G401 (cell line): ENCODE data around the gene CLASP2. TPM values are rescaled to one million over a fixed set of nuclear protein-coding genes. Genes with fewer than 3 reads are reported as not detected.

Source experiments
- DNase-seq: peaks from one replicate; pipeline ENCODE4 v3.0.0-alpha.2; 2015; ENCODE audit warnings: low spot score
- in situ Hi-C: cut with HindIII; loops from 2 replicates; pipeline ENCODE4 v1.10.0; 2016; ENCODE audit warnings: low sequenced_read_pairs, mixed read lengths
- total RNA-seq: library from RNA; depleted of rRNA; stranded (reverse); fragments of >200 nt; shearing (Covaris generic); gene quantifications from 2 replicates; pipeline ENCODE4 v1.2.3, GENCODE V29; 2014

Gene CLASP2
- total RNA-seq, 1 experiment from 2014 or later, result 65.5 TPM

DNA sequence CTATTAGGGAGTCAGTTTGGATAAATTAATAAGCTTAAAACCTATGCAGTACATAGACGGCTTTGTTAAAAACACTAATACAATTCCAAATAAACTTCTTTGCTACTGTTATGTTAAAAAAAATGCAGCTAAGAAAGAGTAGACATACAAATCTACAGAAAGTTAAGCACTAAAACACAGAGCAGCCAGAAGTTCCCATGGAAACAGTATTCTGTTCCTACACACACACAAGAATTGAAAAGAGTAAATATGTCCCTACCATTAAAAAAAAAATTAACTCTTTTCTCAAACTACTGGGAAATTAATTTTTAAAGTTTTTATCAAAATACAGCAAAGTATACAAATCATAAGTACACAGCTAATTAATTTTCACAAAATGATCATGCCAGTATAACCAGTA, 71.6 kb downstream of the CLASP2 start:
- in situ Hi-C loops, result loop anchor here (25.0 kb wide), 1 partner anchor 141 kb away; the partner anchor contains the start of gene PDCD6IP
- no peak for DNase-seq

- DNase-seq, result peak; percentile 90
These were observed 72.9 kb downstream of the CLASP2 start for GRCh38 chr3:33645060-33645647.

DNA sequence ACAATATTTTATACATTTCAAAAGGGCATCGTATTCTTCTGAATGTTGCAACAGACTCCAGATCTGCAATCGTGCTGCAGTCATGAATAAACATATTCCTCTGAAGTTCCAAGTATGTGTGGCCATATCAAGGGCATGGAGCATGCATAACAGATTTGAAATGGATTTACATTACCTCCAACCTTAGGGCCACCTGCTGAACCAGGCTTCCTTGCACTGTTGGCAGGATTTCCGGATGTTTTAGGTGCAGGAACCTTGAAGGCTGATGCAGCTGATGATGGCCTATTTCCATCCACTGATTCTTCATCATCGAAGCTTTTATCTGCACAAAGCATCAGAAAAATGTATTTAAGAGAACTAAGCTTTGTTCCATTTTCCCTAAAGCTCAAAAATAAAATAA, 73.5 kb downstream of the CLASP2 start:
- DNase-seq, result peak; percentile 61
- in situ Hi-C loops, result loop anchor here (25.0 kb wide), 1 partner anchor 143 kb away; the partner anchor contains the start of gene PDCD6IP

More at GRCh38 chr3:33645060-33645647, 72.9 kb downstream of the CLASP2 start:
- in situ Hi-C loops, result loop anchor here (25.0 kb wide), 1 partner anchor 142 kb away; the partner anchor contains the start of gene PDCD6IP

- in situ Hi-C loops, result loop anchor here (25.0 kb wide), 1 partner anchor 144 kb away; the partner anchor contains the start of gene PDCD6IP
- no peak for DNase-seq
These were observed 75.2 kb downstream of the CLASP2 start for GRCh38 chr3:33642806-33643205.

GRCh38 chr3:33639889-33640288, 78.2 kb downstream of the CLASP2 start:
- in situ Hi-C loops, result loop anchor here (25.0 kb wide), 1 partner anchor 147 kb away; the partner anchor contains the start of gene PDCD6IP
- no peak for DNase-seq

- DNase-seq, result no peak
- in situ Hi-C loops, result loop anchor here (25.0 kb wide), 1 partner anchor 150 kb away; the partner anchor contains the start of gene PDCD6IP
These were observed 80.6 kb downstream of the CLASP2 start for GRCh38 chr3:33637482-33637881.

DNA sequence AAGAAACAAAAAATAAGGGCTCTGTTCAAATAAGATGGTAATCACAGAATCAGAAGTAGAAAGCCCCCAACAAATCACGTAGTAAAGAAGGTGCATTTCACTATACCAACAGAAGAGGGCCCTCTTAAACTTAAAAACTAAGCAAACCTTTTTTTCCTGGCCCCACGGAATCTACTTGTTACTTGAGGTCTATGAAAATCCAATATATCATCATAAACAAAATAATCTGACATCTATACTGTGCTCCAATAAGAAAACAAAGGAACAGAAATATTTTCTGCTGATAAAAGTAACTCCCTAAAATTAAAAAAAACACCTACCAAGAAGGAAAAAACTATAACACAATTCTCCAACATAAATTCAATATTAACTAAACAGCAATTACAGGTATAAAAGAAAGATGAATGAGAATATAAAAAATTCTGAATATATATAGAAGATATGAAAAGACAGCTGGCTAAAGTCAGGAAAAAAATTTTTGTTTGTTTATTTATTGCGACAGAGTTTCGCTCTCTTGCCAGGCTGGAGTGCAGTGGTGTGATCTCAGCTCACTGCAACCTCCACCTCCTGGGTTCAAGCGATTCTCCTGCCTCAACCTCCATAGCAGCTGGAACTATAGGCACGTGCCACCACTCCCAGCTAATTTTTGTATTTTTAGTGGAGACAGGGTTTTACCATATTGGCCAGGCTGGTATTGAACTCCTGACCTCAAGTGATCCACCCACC, 81.8 kb downstream of the CLASP2 start:
- in situ Hi-C loops, result loop anchor here (25.0 kb wide), 1 partner anchor 151 kb away; the partner anchor contains the start of gene PDCD6IP
- DNase-seq, result peak; percentile 72

DNA sequence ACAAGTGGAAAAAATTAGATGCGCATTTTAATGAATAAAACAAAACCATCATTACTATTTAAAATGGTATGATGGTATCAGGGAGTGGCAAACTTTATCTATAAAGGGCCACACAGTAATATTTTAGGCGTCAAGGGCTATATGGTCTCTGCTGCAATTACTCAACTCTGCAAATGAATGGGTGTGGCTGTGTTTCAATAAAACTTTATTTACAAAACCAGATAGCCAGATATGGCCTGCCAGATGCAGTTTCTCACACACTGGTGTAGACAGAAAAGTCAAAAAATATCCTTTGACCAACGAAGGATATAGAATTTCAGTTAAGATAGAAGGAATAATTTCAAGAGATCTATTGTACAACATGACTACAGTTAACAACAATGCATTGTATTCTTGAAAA, 83.8 kb downstream of the CLASP2 start:
- in situ Hi-C loops, result loop anchor here (25.0 kb wide), 1 partner anchor 153 kb away; the partner anchor contains the start of gene PDCD6IP
- no peak for DNase-seq

GRCh38 chr3:33629219-33629618, 88.8 kb downstream of the CLASP2 start:
- DNase-seq, result no peak
- in situ Hi-C loops, result loop anchor here (25.0 kb wide), 1 partner anchor 158 kb away; the partner anchor contains the start of gene PDCD6IP

DNA sequence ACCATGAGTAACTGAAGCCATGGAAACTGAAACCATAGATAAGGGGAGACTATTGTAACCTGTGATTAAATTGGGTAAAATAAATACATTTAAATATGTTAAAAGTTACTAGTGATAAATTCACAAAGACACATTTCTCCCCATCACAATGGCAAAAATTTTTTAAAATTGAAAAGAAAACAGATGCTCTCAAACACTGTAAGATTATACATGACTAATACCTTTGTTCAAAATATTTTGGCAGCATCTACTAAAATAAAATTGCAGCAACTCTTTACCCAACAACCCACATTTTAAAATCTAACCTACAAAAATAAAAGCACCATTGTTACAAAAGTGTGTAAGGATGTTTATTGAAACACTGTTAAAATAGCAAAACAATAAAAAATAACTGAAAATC, 93.3 kb downstream of the CLASP2 start:
- no peak for DNase-seq
- in situ Hi-C loops, result loop anchor here (25.0 kb wide), 1 partner anchor 163 kb away; the partner anchor contains the start of gene PDCD6IP

- no peak for DNase-seq
- in situ Hi-C loops, result no loop called here
These were observed 105.0 kb downstream of the CLASP2 start for GRCh38 chr3:33613041-33613440.

GRCh38 chr3:33612607-33613006, 105.4 kb downstream of the CLASP2 start:
- DNase-seq, result no peak
- in situ Hi-C loops, result no loop called here

DNA sequence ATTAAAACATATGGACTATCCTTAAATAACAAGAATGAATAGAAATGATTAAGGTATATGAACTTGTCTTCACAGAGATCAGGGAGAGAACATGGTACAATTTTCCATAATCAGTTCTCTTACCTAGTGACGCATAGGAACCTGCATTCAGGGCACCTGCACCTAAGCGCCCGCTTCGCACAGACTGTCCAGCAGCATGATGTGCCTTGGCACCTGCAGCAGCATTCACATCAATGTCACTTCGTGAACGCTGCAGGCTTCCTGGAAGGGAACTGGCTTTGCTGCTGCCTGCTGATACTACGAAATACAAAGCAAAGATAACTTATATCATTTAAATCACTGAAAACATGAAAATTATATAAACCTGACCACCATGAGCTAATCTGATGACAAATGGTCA, 115.2 kb downstream of the CLASP2 start:
- in situ Hi-C loops, result no loop called here
- peak; percentile 32 for DNase-seq

DNA sequence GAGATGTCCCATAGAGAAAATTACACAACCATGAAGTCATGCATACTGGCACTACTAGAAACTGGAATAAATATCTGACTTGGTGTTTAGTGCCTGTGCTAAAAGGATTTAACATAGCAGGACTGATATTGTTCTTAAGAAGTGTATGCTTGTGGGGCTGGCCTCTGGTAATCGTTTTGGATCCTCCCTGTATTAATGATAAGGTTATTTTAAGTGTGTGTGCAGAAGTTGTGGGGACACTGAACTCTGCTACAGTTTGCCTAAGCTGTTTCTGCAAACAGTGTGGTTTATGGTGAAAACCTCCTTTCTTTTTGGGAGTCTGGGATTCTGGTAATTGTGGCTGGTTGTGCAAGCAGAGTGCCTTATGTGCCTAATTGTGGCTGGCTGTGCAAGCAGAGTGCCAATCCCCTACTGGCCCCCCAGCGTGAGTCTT, 120.8 kb downstream of the CLASP2 start:
- in situ Hi-C loops, result no loop called here
- DNase-seq, result no peak

DNA sequence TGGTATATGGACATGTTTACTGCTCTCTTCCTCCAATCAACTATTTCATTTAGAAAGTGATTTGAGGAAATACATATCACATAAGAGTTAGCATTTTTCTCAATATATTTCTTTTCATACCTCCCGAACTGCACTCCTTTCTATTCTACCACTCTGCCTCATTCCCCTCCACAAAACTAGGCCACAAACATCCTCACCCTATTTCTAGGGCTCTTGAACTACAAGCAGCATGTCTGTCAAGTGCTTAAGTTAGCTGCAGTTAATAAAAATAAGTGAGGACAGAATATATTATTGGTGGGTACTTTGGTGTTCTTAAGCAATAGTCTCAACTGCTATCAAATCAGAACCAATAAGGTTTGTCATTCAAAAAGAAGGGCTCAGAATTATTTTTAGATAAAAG, 125.1 kb downstream of the CLASP2 start:
- no peak for DNase-seq
- in situ Hi-C loops, result no loop called here

DNA sequence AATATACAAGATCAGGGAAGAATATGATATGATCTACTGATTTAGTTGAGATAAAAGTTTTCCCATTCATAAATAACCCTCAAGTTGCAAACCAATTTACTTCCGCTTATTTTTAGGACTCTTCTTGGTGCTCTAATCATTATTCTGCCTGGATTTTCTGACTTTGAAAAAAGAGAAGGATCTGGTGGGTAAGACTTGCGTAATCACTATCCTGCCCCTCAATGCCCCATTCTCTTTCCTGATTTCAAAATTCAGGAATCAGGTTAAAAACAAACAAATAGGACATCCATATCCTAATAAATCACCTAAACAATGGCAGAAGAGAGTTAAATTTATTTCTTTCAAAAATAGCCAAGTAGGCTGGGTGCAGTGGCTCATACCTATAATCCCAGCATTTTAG, 127.5 kb downstream of the CLASP2 start:
- DNase-seq, result no peak
- in situ Hi-C loops, result no loop called here

GRCh38 chr3:33586402-33586801, 131.7 kb downstream of the CLASP2 start:
- in situ Hi-C loops, result no loop called here
- DNase-seq, result no peak

GRCh38 chr3:33582234-33582633, 135.8 kb downstream of the CLASP2 start:
- in situ Hi-C loops, result no loop called here
- no peak for DNase-seq

- in situ Hi-C loops, result no loop called here
- no peak for DNase-seq
These were observed 136.4 kb downstream of the CLASP2 start for GRCh38 chr3:33581666-33582065.

GRCh38 chr3:33579840-33580239, 138.2 kb downstream of the CLASP2 start:
- DNase-seq, result no peak
- in situ Hi-C loops, result no loop called here
